Medulla oblongata (tissue), 1 donor: Measurements from ENCODE around the gene PRSS50.

Source experiments
- DNase-seq: peaks from one replicate; pipeline ENCODE4 v3.0.0-alpha.2; 2015; ENCODE audit errors: extremely low spot score

The PRSS50 gene

GRCh38 chr3:46725621-46726314 lies 8.1 kb upstream of the PRSS50 start:
- DNase-seq: peak; percentile 27

GRCh38 chr3:46724424-46724823 lies 6.8 kb upstream of the PRSS50 start:
- no peak for DNase-seq

GRCh38 chr3:46722443-46722842 lies 4.8 kb upstream of the PRSS50 start:
- no peak for DNase-seq

GRCh38 chr3:46721009-46721408 lies 3.3 kb upstream of the PRSS50 start:
- no peak for DNase-seq

GRCh38 chr3:46719735-46720271 lies 2.1 kb upstream of the PRSS50 start:
- no peak for DNase-seq

- DNase-seq: no peak
Measured at GRCh38 chr3:46719044-46719565, 1.4 kb upstream of the PRSS50 start.

GRCh38 chr3:46716461-46717441 lies 918 bp downstream of the PRSS50 start:
- no peak for DNase-seq

- no peak for DNase-seq
Measured at GRCh38 chr3:46715507-46716175, 2.0 kb downstream of the PRSS50 start.

- DNase-seq: no peak
Measured at GRCh38 chr3:46714728-46715506, 2.8 kb downstream of the PRSS50 start.

- DNase-seq: no peak
Measured at GRCh38 chr3:46713898-46714552, 3.6 kb downstream of the PRSS50 start.

GRCh38 chr3:46713050-46713897 lies 4.4 kb downstream of the PRSS50 start:
- DNase-seq: no peak

- no peak for DNase-seq
Measured at GRCh38 chr3:46712191-46713049, 5.2 kb downstream of the PRSS50 start.

GRCh38 chr3:46711760-46712159 lies 5.9 kb downstream of the PRSS50 start:
- DNase-seq: no peak

- no peak for DNase-seq
Measured at GRCh38 chr3:46711305-46711704, 6.4 kb downstream of the PRSS50 start.

- no peak for DNase-seq
Measured at GRCh38 chr3:46710671-46711295, 6.9 kb downstream of the PRSS50 start.

GRCh38 chr3:46710229-46710628 lies 7.4 kb downstream of the PRSS50 start:
- DNase-seq: no peak

- DNase-seq: no peak
Measured at GRCh38 chr3:46709721-46710120, 7.9 kb downstream of the PRSS50 start.

- DNase-seq: no peak
Measured at GRCh38 chr3:46709157-46709654, 8.5 kb downstream of the PRSS50 start.
